ENCODE measurements around the gene BTBD10.

BTBD10 gene

GRCh38 chr11:13357232-13357631, 105.8 kb downstream of the BTBD10 start:
- H3K36me3 Mint-ChIP-seq (ENCODE audit: low read depth) = no peaks in the 10 kb centered on the region
- no peaks in the 10 kb centered on the region for H3K27me3 Mint-ChIP-seq (ENCODE audit: low read depth, poor library complexity)
- no peak for TF ChIP-seq CTCF (IDR thresholded peaks at IDR 0.05)
- DNase-seq = no peak
- H3K27ac Mint-ChIP-seq = no peak overlapping the region
- H3K4me1 Mint-ChIP-seq = peaks cover 7% of the 10 kb centered on the region
- no peak overlapping the region for H3K4me3 Mint-ChIP-seq
- H3K9me3 Mint-ChIP-seq = no peaks in the 10 kb centered on the region

- H3K36me3 Mint-ChIP-seq (ENCODE audit: low read depth) = no peaks in the 10 kb centered on the region
- H3K9me3 Mint-ChIP-seq = no peaks in the 10 kb centered on the region
- no peak for DNase-seq
- TF ChIP-seq CTCF (IDR thresholded peaks at IDR 0.05) = no peak
- peaks cover 7% of the 10 kb centered on the region for H3K4me1 Mint-ChIP-seq
- H3K27ac Mint-ChIP-seq = no peak overlapping the region
- no peak overlapping the region for H3K4me3 Mint-ChIP-seq
- H3K27me3 Mint-ChIP-seq (ENCODE audit: low read depth, poor library complexity) = peaks cover 2% of the 10 kb centered on the region
These were observed 107.8 kb downstream of the BTBD10 start for GRCh38 chr11:13355191-13355590.

- no peak for DNase-seq
- Mint-ChIP-seq H3K4me1 (peaks cover 9% of the 10 kb centered on the region), H3K27me3 (ENCODE audit: low read depth, poor library complexity) (peaks cover 2% of the 10 kb centered on the region), H3K36me3 (ENCODE audit: low read depth) (no peaks in the 10 kb centered on the region), H3K4me3 (no peak overlapping the region), H3K27ac (no peak overlapping the region), H3K9me3 (no peaks in the 10 kb centered on the region)
- no peak for TF ChIP-seq CTCF (IDR thresholded peaks at IDR 0.05)
These were observed 108.7 kb downstream of the BTBD10 start for GRCh38 chr11:13354335-13354734.

- peaks cover 6% of the 10 kb centered on the region for H3K27me3 Mint-ChIP-seq (ENCODE audit: low read depth, poor library complexity)
- H3K4me1 Mint-ChIP-seq = peaks cover 19% of the 10 kb centered on the region
- H3K36me3 Mint-ChIP-seq (ENCODE audit: low read depth) = no peaks in the 10 kb centered on the region
- no peak overlapping the region for H3K27ac Mint-ChIP-seq
- H3K9me3 Mint-ChIP-seq = no peaks in the 10 kb centered on the region
- no peak for DNase-seq
- H3K4me3 Mint-ChIP-seq = no peak overlapping the region
- no peak for TF ChIP-seq CTCF (IDR thresholded peaks at IDR 0.05)
These were observed 110.3 kb downstream of the BTBD10 start for GRCh38 chr11:13352711-13353110.

GRCh38 chr11:13349581-13349980, 113.4 kb downstream of the BTBD10 start:
- H3K4me3 Mint-ChIP-seq = no peak overlapping the region
- DNase-seq = no peak
- peaks cover 9% of the 10 kb centered on the region for H3K27me3 Mint-ChIP-seq (ENCODE audit: low read depth, poor library complexity)
- peaks cover 19% of the 10 kb centered on the region for H3K4me1 Mint-ChIP-seq
- H3K36me3 Mint-ChIP-seq (ENCODE audit: low read depth) = no peaks in the 10 kb centered on the region
- TF ChIP-seq CTCF (IDR thresholded peaks at IDR 0.05) = no peak
- H3K9me3 Mint-ChIP-seq = no peaks in the 10 kb centered on the region
- no peak overlapping the region for H3K27ac Mint-ChIP-seq

GRCh38 chr11:13349046-13349445, 114.0 kb downstream of the BTBD10 start:
- peaks cover 9% of the 10 kb centered on the region for H3K27me3 Mint-ChIP-seq (ENCODE audit: low read depth, poor library complexity)
- no peaks in the 10 kb centered on the region for H3K36me3 Mint-ChIP-seq (ENCODE audit: low read depth)
- no peak overlapping the region for H3K4me3 Mint-ChIP-seq
- H3K9me3 Mint-ChIP-seq = no peaks in the 10 kb centered on the region
- no peak for DNase-seq
- H3K4me1 Mint-ChIP-seq = peaks cover 19% of the 10 kb centered on the region
- no peak for TF ChIP-seq CTCF (IDR thresholded peaks at IDR 0.05)
- H3K27ac Mint-ChIP-seq = no peak overlapping the region
